ENCODE data around the gene PERM1. TPM values are rescaled to one million over a fixed set of nuclear protein-coding genes. Genes with fewer than 3 reads are reported as not detected.
"Not testable (repeated sequence)": the region's sequence is repeated elsewhere in the genome, so short reads cannot be mapped to it uniquely, and the experiment has no call there.

The PERM1 gene
- total RNA-seq, 3 donors from 2014 or later, result 0.33 to 1.9 TPM; not detected in 1

DNA sequence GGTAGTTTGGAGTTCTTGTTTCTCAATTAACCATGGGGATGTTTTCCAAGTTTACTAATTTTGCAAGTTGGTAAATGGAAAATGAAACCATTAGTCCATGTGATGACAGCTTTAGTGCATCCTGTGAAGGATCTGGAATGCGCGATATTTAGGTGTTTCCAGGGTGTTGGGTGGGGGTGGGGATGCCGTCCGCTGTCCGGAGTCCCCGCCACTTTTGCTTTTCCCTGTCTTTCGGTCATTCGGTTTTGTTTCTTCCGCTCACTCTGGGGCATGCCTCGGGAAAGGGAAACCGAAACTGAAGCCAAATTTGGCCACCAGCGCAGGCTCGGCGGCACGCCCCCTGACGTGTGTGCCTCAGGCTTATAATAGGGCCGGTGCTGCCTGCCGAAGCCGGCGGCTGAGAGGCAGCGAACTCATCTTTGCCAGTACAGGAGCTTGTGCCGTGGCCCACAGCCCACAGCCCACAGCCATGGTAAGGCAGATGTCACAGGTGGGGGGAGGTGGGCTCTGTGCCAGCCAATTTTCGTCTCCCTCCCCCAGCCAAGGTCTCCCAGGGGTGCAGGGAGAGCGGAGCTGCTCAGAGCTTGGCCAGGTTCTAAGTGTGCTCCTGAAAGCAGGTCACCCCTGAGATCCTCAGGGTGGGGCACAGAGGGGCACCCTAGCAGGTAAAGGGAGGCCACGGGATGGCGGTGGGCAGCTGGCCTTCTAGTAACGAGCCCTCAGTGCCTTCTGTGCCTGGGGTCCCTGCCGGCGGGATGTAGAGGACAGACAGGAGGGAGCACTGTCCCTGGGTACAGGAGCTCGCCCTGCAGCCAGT, 31.4 kb upstream of the PERM1 start, which contains the start of gene ISG15:
Gene ISG15 (plus strand): TSS at position 393 of the 817 bp plus-strand sequence. CDS start 77 bp downstream, at position 470.
- intact Hi-C loops (cut with DNase I; ENCODE audit: low total_unique reads), result no loop called here
- TF ChIP-seq POLR2AphosphoS5 (IDR thresholded peaks at IDR 0.05) (peak; percentile 49 to 82 (median 53)), CTCF (IDR thresholded peaks at IDR 0.05) (no peak)

GRCh38 chr1:1012736-1013104, 30.8 kb upstream of the PERM1 start:
- H3K9me3 ChIP-seq; intact Hi-C loops (cut with DNase I; ENCODE audit: low total_unique reads): not testable (repeated sequence)
- peak overlapping the region; percentile 82 to 92 for H3K27ac ChIP-seq

More for the DNA sequence above, 31.4 kb upstream of the PERM1 start, which contains the start of gene ISG15:
- Histone ChIP-seq H3K27ac (peak within 1 kb of the TSS; percentile 82 to 92), H3K4me3 (peak within 1 kb of the TSS; percentile 56 to 69 (median 64)), H3K9me3 (no peaks in the 10 kb centered on the region), H3K27me3 (no peaks in the 10 kb centered on the region), H3K36me3 (no peaks in the 10 kb centered on the region), H3K4me1 (no peaks in the 10 kb centered on the region)
- peak; percentile 82 to 84 for DNase-seq (ENCODE audit: low spot score in 2 of 2)

GRCh38 chr1:1011396-1011949, 29.6 kb upstream of the PERM1 start:
- no peak for DNase-seq (ENCODE audit: low spot score in 2 of 2)
- no peaks in the 10 kb centered on the region for H3K36me3 ChIP-seq
- H3K9me3 ChIP-seq, result no peaks in the 10 kb centered on the region
- intact Hi-C loops (cut with DNase I; ENCODE audit: low total_unique reads), result no loop called here
- H3K27me3 ChIP-seq, result no peaks in the 10 kb centered on the region
- no peak for TF ChIP-seq POLR2A (IDR thresholded peaks at IDR 0.05)
- no peak for TF ChIP-seq CTCF (IDR thresholded peaks at IDR 0.05)
- TF ChIP-seq POLR2AphosphoS5 (IDR thresholded peaks at IDR 0.05), result no peak
- H3K27ac ChIP-seq, result no peak overlapping the region
- H3K4me1 ChIP-seq, result no peaks in the 10 kb centered on the region
- H3K4me3 ChIP-seq, result no peak overlapping the region

More at GRCh38 chr1:1012736-1013104, 30.8 kb upstream of the PERM1 start:
- H3K4me3 ChIP-seq, result peak overlapping the region; percentile 56 to 69 (median 64)
- H3K27me3 ChIP-seq; DNase-seq (ENCODE audit: low spot score in 2 of 2); H3K4me1 ChIP-seq; H3K36me3 ChIP-seq: not testable (repeated sequence)

GRCh38 chr1:1010131-1010530, 28.2 kb upstream of the PERM1 start:
- H3K9me3 ChIP-seq; H3K36me3 ChIP-seq; H3K4me3 ChIP-seq; DNase-seq (ENCODE audit: low spot score in 2 of 2); H3K4me1 ChIP-seq; H3K27ac ChIP-seq; intact Hi-C loops (cut with DNase I; ENCODE audit: low total_unique reads); H3K27me3 ChIP-seq: not testable (repeated sequence)

DNA sequence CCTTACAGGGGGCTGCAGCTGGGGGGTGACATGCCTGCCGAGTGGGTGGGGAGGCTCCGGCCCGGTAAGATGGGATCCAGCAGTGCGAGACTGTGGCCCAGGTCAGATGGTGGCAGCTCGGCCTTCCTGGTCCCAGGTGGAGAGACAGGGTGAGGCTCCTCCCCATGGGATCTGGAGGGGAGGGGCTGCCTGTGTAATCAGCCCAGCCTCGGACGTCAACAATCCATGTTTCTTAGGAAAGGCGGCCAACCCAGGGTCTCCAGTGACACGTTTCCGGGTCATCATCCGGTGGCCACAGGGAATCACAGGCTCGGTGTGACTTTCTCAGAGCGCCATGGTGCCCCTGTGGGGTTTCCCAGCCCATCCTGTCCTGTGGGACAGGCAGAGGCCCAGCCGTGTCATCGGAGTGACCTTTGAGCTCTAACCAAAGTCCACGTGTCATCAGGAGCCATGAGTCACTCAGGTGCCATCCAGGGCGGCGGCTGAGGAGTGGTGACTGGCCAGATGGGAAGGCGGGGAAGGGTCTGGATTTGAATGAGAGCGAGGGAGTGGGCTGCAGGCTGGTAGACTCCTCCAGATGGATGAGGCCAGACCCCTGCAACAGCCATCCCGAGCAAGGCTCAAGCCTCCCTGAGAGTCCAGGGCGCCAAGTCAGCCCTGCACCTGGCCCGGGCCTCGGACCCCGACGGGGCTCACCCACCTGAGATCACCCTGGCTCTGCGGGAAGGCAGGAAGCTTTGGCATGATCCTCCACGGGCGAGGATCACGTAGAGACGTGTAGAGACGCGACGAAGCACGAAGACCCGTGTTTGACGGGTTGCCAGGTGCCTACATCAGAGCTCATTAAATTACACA, 24.6 kb upstream of the PERM1 start:
- intact Hi-C loops (cut with DNase I; ENCODE audit: low total_unique reads), result no loop called here
- H3K27me3 ChIP-seq, result peaks cover 0 to 2% of the 10 kb centered on the region in 2 donors
- no peak for DNase-seq (ENCODE audit: low spot score in 2 of 2)
- no peak overlapping the region for H3K27ac ChIP-seq
- no peak for TF ChIP-seq POLR2A (IDR thresholded peaks at IDR 0.05)
- no peak for TF ChIP-seq CTCF (IDR thresholded peaks at IDR 0.05)
- TF ChIP-seq POLR2AphosphoS5 (IDR thresholded peaks at IDR 0.05), result no peak
- H3K4me3 ChIP-seq, result no peak overlapping the region
- no peaks in the 10 kb centered on the region for H3K9me3 ChIP-seq
- peaks cover 0 to 8% of the 10 kb centered on the region in 2 donors for H3K4me1 ChIP-seq
- no peaks in the 10 kb centered on the region for H3K36me3 ChIP-seq

Data from breast epithelium (tissue), 4 donors.